Stimulated activated CD8-positive, alpha-beta memory T cell treated with anti-CD3 and anti-CD28 coated beads, Interleukin-12 subunit alpha, Interleukin-12 subunit beta, amount 100 ng/mL, for 1 hour (primary cell): Measurements from ENCODE around the gene MARCHF10.
"Not testable (repeated sequence)": the region's sequence is repeated elsewhere in the genome, so short reads cannot be mapped to it uniquely, and the experiment has no call there.

Source experiments
- DNase-seq: peaks from one replicate; pipeline ENCODE4 v3.0.0-alpha.2; 2020; ENCODE audit warnings: low read depth

Gene MARCHF10

GRCh38 chr17:62717889-62718288 lies 90.2 kb downstream of the MARCHF10 start:
- no peak for DNase-seq

GRCh38 chr17:62717589-62717855 lies 90.6 kb downstream of the MARCHF10 start:
- DNase-seq = no peak

- DNase-seq = no peak
These were observed 91.1 kb downstream of the MARCHF10 start for GRCh38 chr17:62716834-62717588.

GRCh38 chr17:62715882-62716390 lies 92.2 kb downstream of the MARCHF10 start:
- no peak for DNase-seq

- DNase-seq = no peak
These were observed 93.9 kb downstream of the MARCHF10 start for GRCh38 chr17:62714016-62714777.

- no peak for DNase-seq
These were observed 94.8 kb downstream of the MARCHF10 start for GRCh38 chr17:62713086-62713881.

GRCh38 chr17:62712171-62712581 lies 95.9 kb downstream of the MARCHF10 start:
- DNase-seq = no peak

GRCh38 chr17:62708587-62708986 lies 99.5 kb downstream of the MARCHF10 start:
- DNase-seq = no peak

- no peak for DNase-seq
These were observed 100.7 kb downstream of the MARCHF10 start for GRCh38 chr17:62707425-62707739.

- no peak for DNase-seq
These were observed 101.3 kb downstream of the MARCHF10 start for GRCh38 chr17:62706598-62707424.

GRCh38 chr17:62705778-62706597 lies 102.1 kb downstream of the MARCHF10 start:
- DNase-seq = no peak

- no peak for DNase-seq
These were observed 102.8 kb downstream of the MARCHF10 start for GRCh38 chr17:62705156-62705777.

GRCh38 chr17:62704381-62704971 lies 103.6 kb downstream of the MARCHF10 start:
- DNase-seq = no peak

- peak; percentile 46 for DNase-seq
These were observed 104.2 kb downstream of the MARCHF10 start for GRCh38 chr17:62703776-62704380.

- DNase-seq = no peak
These were observed 104.8 kb downstream of the MARCHF10 start for GRCh38 chr17:62703261-62703775.

GRCh38 chr17:62702746-62703260 lies 105.3 kb downstream of the MARCHF10 start:
- DNase-seq = no peak

GRCh38 chr17:62701706-62702085 lies 106.4 kb downstream of the MARCHF10 start:
- no peak for DNase-seq

GRCh38 chr17:62700964-62701705 lies 107.0 kb downstream of the MARCHF10 start:
- DNase-seq = no peak

GRCh38 chr17:62698459-62698858 lies 109.7 kb downstream of the MARCHF10 start:
- not testable (repeated sequence) for DNase-seq
